ENCODE data around the gene SHTN1.

- TF ChIP-seq CTCF (IDR thresholded peaks at IDR 0.05) (no peak), POLR2AphosphoS5 (IDR thresholded peaks at IDR 0.05) (no peak), POLR2A (IDR thresholded peaks at IDR 0.05) (no peak)
Observed at GRCh38 chr10:116944911-116945310, 60.1 kb downstream of the SHTN1 start.
